HepG2 (cell line): Measurements from ENCODE around the gene GAS2.

Experiments used
- AFF4 ChIP-seq: sonication (generic); formaldehyde crosslinking; IDR thresholded peaks from 2 replicates; pipeline ENCODE4 v1.4.0; 2020; ENCODE audit warnings: missing genetic modification reagents
- ATF7 ChIP-seq, 2 experiments: fragments of 450-650 bp in 1 of 2; sonication (generic) in 1 of 2; formaldehyde crosslinking in 1 of 2; IDR thresholded peaks; 2 replicates each; pipeline versions ENCODE4 v1.4.0 to v1.6.1; 2016 to 2020; ENCODE audit warnings: antibody characterized with exemption in 1 of 2, mild to moderate bottlenecking in 1 of 2, missing genetic modification reagents in 1 of 2
- CEBPB ChIP-seq: IDR thresholded peaks from 2 replicates; pipeline ENCODE4 v1.6.1; 2011; ENCODE audit warnings: low read depth, low read length, improper control_type of control experiment, borderline replicate concordance
- POLR2AphosphoS5 ChIP-seq: IDR thresholded peaks from 2 replicates; pipeline ENCODE4 v1.6.1; 2012; ENCODE audit warnings: low read depth, low read length
- TBX3 ChIP-seq: fragments of 450-650 bp; IDR thresholded peaks from 2 replicates; pipeline ENCODE4 v1.6.1; 2017; ENCODE audit warnings: antibody characterized with exemption, mild to moderate bottlenecking, inconsistent platforms, borderline replicate concordance
- ZNF589 ChIP-seq: sonication (generic); formaldehyde crosslinking; conservative IDR thresholded peaks from 2 replicates; pipeline ENCODE4 v1.8.0; 2022; ENCODE audit warnings: mild to moderate bottlenecking, moderate library complexity, missing genetic modification reagents

GRCh38 chr11:22778642-22779041 lies 112.2 kb downstream of the GAS2 start:
- no peak for TF ChIP-seq ATF7 (IDR thresholded peaks at IDR 0.05)
- no peak for TF ChIP-seq ATF7 (CRISPR knock-in tag; IDR thresholded peaks at IDR 0.05)
- TF ChIP-seq TBX3 = no peak
- no peak for TF ChIP-seq POLR2AphosphoS5
- no peak for TF ChIP-seq CEBPB
- TF ChIP-seq ZNF589 (CRISPR knock-in tag) = no peak
- no peak for TF ChIP-seq AFF4 (CRISPR knock-in tag)
